Lung (tissue), 12 donors: ENCODE results near the gene HSPA8. TPM values are rescaled to one million over a fixed set of nuclear protein-coding genes. Genes with fewer than 3 reads are reported as not detected.

Source experiments
- ATAC-seq: fragments of 200-7000 bp; cut with Tn5 transposase; one replicate; pipeline ENCODE4 v1.9.1; 2020; ENCODE audit warnings: moderate number of reproducible peaks; ENCODE audit not compliant: insufficient read depth, low FRiP score
- DNase-seq, 3 donors: peaks; one replicate each; pipeline ENCODE4 v3.0.0-alpha.2; 2013 to 2017
- H3K27ac ChIP-seq, 2 donors: one replicate each; pipeline ENCODE4 v1.5.1; 2013; ENCODE audit warnings: mild to moderate bottlenecking in 2 of 2, moderate library complexity in 2 of 2, control low read depth in 1 of 2, inconsistent platforms in 1 of 2, low read depth in 1 of 2, low read length in 1 of 2
- H3K27me3 ChIP-seq, 3 donors: one replicate each; pipeline ENCODE4 v1.5.1; 2013; ENCODE audit warnings: low read length in 2 of 3; ENCODE audit not compliant: control insufficient read depth in 3 of 3, insufficient read depth in 3 of 3
- H3K36me3 ChIP-seq, 4 donors: one replicate each; pipeline ENCODE4 v1.5.1; 2013; ENCODE audit warnings: low read length in 4 of 4, mild to moderate bottlenecking in 1 of 4, moderate library complexity in 1 of 4; ENCODE audit not compliant: control insufficient read depth in 4 of 4, insufficient read depth in 4 of 4
- H3K4me1 ChIP-seq, 5 donors: one replicate each; pipeline ENCODE4 v1.5.1; 2013; ENCODE audit warnings: low read length in 5 of 5, mild to moderate bottlenecking in 2 of 5, moderate library complexity in 1 of 5; ENCODE audit not compliant: control insufficient read depth in 5 of 5, insufficient read depth in 5 of 5
- H3K4me3 ChIP-seq: one replicate; pipeline ENCODE4 v1.5.1; 2013; ENCODE audit warnings: mild to moderate bottlenecking, control low read depth, moderate library complexity
- H3K9ac ChIP-seq, 2 donors: one replicate each; pipeline ENCODE4 v1.5.1; 2013; ENCODE audit warnings: low read length in 2 of 2, control low read depth in 1 of 2; ENCODE audit not compliant: insufficient read depth in 1 of 2
- H3K9me3 ChIP-seq, 4 donors: one replicate each; pipeline ENCODE4 v1.5.1; 2013; ENCODE audit warnings: low read length in 3 of 4, mild to moderate bottlenecking in 1 of 4, moderate library complexity in 1 of 4; ENCODE audit not compliant: control insufficient read depth in 4 of 4, insufficient read depth in 3 of 4
- WGBS, 2 donors: extraction: QIAGEN DNeasy Blood & Tissue Kit; methylation state at CpG; one replicate each; pipeline ENCODE4 v1.1.7; 2013; 5-methylcytosine and 5-hydroxymethylcytosine counted together
- polyA plus RNA-seq, 2 donors: library from polyadenylated mRNA; stranded (reverse); fragments of 200-250 nt; gene quantifications; one replicate each; pipeline ENCODE4 v1.2.1, GENCODE V29; 2013
- total RNA-seq, 2 donors: library from RNA; depleted of rRNA in 1 of 2; stranded (reverse); fragments of >200 nt in 1 of 2; gene quantifications; one replicate each; pipeline ENCODE4 v1.2.1, GENCODE V29; 2014 to 2021
- TF ChIP-seq, protein P1 (sequence below): IDR thresholded peaks from 2 replicates; pipeline ENCODE4 v1.5.1; 2012; ENCODE audit warnings: mild to moderate bottlenecking; ENCODE audit errors: control extremely low read depth, extremely low read depth
- donor health status: control.
- donor health status: control.
- donor health status: Bipolar disorder and iron deficiency.
- donor health status: healthy.
- donor health status: DM: yes; HTN: yes; CAD: no.

The HSPA8 gene
- total and polyA plus RNA-seq, 4 donors, result 90.9 to 1,138 (median 892) TPM

DNA sequence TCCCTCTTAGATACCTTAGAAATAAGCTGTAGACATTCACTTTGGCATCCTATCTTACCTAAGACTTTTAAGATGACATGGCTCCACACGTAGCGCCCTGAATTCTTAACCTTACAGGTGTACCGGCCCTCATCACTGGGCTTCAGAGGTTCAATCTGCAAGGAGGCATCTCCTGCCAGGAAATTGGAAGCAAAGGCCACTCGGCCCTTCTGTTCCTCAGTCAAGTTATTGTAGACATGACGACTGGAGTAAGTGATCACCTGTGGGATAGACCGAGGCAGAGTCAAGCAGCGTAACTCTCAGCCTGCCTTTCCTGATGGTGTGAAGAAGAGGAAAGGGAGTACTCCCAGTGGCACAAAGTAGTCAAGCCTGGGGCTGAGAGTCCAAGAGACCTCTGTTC, 22.5 kb upstream of the HSPA8 start:
- 98% methylated on average over 7 of the region's 7 CpGs for WGBS, 2 donors
- Histone ChIP-seq H3K36me3 (peaks cover 0 to 8% (median 4%) of the 10 kb centered on the region in 4 donors), H3K27ac (no peak overlapping the region), H3K9ac (no peak overlapping the region), H3K9me3 (peaks cover 0 to 5% (median 0%) of the 10 kb centered on the region in 4 donors), H3K27me3 (no peaks in the 10 kb centered on the region), H3K4me1 (peaks cover 0 to 6% (median 0%) of the 10 kb centered on the region in 5 donors), H3K4me3 (no peak overlapping the region)
- TF ChIP-seq, protein P1, sequence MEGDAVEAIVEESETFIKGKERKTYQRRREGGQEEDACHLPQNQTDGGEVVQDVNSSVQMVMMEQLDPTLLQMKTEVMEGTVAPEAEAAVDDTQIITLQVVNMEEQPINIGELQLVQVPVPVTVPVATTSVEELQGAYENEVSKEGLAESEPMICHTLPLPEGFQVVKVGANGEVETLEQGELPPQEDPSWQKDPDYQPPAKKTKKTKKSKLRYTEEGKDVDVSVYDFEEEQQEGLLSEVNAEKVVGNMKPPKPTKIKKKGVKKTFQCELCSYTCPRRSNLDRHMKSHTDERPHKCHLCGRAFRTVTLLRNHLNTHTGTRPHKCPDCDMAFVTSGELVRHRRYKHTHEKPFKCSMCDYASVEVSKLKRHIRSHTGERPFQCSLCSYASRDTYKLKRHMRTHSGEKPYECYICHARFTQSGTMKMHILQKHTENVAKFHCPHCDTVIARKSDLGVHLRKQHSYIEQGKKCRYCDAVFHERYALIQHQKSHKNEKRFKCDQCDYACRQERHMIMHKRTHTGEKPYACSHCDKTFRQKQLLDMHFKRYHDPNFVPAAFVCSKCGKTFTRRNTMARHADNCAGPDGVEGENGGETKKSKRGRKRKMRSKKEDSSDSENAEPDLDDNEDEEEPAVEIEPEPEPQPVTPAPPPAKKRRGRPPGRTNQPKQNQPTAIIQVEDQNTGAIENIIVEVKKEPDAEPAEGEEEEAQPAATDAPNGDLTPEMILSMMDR, result no peak
- ATAC-seq (no peak), DNase-seq (no peak)

DNA sequence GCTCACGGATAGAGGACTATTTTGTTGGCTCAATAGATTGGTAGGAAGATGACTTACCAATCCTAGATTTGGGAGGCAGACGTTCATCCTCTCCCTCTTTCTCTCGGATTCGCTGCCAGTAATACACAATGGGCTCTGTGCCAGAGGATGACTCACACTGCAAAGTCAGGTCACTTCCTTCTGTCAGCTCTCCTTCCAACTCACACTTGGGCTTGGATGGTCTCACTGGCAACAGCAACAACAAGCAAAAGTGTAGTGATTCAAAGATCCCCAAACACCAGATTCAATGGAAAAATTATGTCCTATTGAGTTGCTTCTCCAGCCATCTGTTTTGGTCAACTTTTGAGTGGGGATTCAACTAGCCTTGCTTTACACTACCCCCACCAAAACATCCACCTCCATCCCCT, 21.7 kb upstream of the HSPA8 start:
- no peak overlapping the region for H3K4me3 ChIP-seq
- WGBS, 2 donors, result 22 to 44% methylated on average over 4 of the region's 4 CpGs
- no peak overlapping the region for H3K9ac ChIP-seq
- peaks cover 0 to 5% (median 0%) of the 10 kb centered on the region in 4 donors for H3K9me3 ChIP-seq
- H3K27ac ChIP-seq, result peak overlapping the region; percentile 22 to 26
- peaks cover 0 to 6% (median 0%) of the 10 kb centered on the region in 5 donors for H3K4me1 ChIP-seq
- DNase-seq, result peak; percentile 83 to 90 (median 86)
- no peaks in the 10 kb centered on the region for H3K27me3 ChIP-seq
- TF ChIP-seq, protein P1, result no peak
- peaks cover 0 to 8% (median 4%) of the 10 kb centered on the region in 4 donors for H3K36me3 ChIP-seq
- ATAC-seq, result peak; percentile 54

DNA sequence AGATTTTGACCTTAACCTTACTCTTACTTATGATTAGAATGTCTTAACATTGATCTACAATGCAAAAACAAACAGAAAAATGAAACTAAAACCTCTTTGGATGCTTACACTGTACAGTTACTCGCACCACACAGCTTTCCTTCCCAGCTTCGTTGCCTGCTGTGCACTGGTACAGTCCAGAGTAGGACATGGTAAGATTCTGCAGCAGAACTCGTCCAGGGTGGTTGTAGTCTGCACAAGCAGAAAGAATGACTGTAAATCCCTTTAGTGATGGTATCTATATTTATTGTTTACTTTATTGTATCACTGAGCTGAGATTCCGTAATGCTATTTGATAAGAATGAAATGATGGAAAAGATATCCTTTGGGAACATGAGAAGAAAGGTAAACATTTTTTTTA, 21.0 kb upstream of the HSPA8 start:
- H3K9ac ChIP-seq, result no peak overlapping the region
- H3K27ac ChIP-seq, result no peak overlapping the region
- peaks cover 0 to 6% (median 0%) of the 10 kb centered on the region in 5 donors for H3K4me1 ChIP-seq
- H3K27me3 ChIP-seq, result no peaks in the 10 kb centered on the region
- no peak overlapping the region for H3K4me3 ChIP-seq
- peaks cover 0 to 5% (median 0%) of the 10 kb centered on the region in 4 donors for H3K9me3 ChIP-seq
- WGBS, 2 donors, result 51 to 77% methylated on average over 4 of the region's 4 CpGs
- no peak for ATAC-seq
- DNase-seq, result no peak
- TF ChIP-seq, protein P1, result no peak
- H3K36me3 ChIP-seq, result peaks cover 0 to 8% (median 4%) of the 10 kb centered on the region in 4 donors

DNA sequence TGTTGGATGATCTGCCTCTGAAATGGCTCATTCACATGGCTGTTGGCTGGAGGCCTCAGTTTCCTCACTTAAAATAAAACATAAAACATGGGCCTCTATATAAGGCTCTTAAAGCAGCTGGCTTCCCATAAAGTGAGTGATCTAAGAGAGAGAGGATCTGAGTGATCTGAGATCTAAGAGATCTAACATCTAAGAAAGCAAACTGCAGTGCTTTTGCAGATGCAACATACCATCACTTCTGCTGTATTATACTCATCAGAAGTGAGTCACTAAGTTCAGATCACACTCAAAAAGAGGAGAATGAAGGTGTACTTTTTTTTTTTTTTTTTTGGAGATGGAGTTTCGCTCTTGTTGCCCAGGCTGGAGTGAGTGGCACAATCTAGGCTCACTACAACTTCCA, 18.1 kb upstream of the HSPA8 start:
- H3K4me3 ChIP-seq, result no peak overlapping the region
- peaks cover 0 to 6% (median 0%) of the 10 kb centered on the region in 5 donors for H3K4me1 ChIP-seq
- TF ChIP-seq, protein P1, result no peak
- H3K27ac ChIP-seq, result no peak overlapping the region
- no peak for ATAC-seq
- H3K36me3 ChIP-seq, result peaks cover 0 to 8% (median 4%) of the 10 kb centered on the region in 4 donors
- no peak for DNase-seq
- no peaks in the 10 kb centered on the region for H3K27me3 ChIP-seq
- 100% methylated on average over 1 of the region's 1 CpG for WGBS, 2 donors
- H3K9ac ChIP-seq, result no peak overlapping the region
- peaks cover 0 to 5% (median 0%) of the 10 kb centered on the region in 4 donors for H3K9me3 ChIP-seq
